H1 (cell line): ENCODE results near the gene ALPL. TPM values are rescaled to one million over a fixed set of nuclear protein-coding genes. Genes with fewer than 3 reads are reported as not detected.

Experiments used
- CTBP2 ChIP-seq: IDR thresholded peaks from 2 replicates; pipeline ENCODE4 v1.7.0; 2011; ENCODE audit warnings: borderline replicate concordance, mild to moderate bottlenecking, moderate library complexity, mixed read lengths, low read length; ENCODE audit not compliant: insufficient read depth, insufficient read length
- EP300 ChIP-seq, 2 experiments: IDR thresholded peaks; 1 replicate in 1 of 2; 2 replicates in 1 of 2; pipeline ENCODE4 v1.6.1; 2011 to 2012; ENCODE audit warnings: low read depth in 2 of 2, low read length in 2 of 2, mild to moderate bottlenecking in 2 of 2, borderline replicate concordance in 1 of 2, inconsistent platforms in 1 of 2, moderate library complexity in 1 of 2
- FOSL1 ChIP-seq: IDR thresholded peaks from 2 replicates; pipeline ENCODE4 v1.6.1; 2011; ENCODE audit warnings: mild to moderate bottlenecking, low read depth, low read length, moderate library complexity; ENCODE audit not compliant: insufficient read depth
- MAFK ChIP-seq: IDR thresholded peaks from 2 replicates; pipeline ENCODE4 v1.6.1; 2012; ENCODE audit warnings: low read depth, mild to moderate bottlenecking, improper control_type of control experiment, low read length
- RXRA ChIP-seq: IDR thresholded peaks from 2 replicates; pipeline ENCODE4 v1.6.1; 2011; ENCODE audit warnings: low read depth, mild to moderate bottlenecking, low read length, moderate library complexity; ENCODE audit not compliant: insufficient read depth
- polyA plus RNA-seq, 7 experiments: library from polyadenylated mRNA; depleted of rRNA in 3 of 7; stranded (reverse) in 5 of 7; unstranded in 2 of 7; fragments of >200 nt in 5 of 7; fragments of 200-250 nt in 2 of 7; gene quantifications; 1 replicate in 5 of 7; 2 replicates in 1 of 7; 4 replicates in 1 of 7; pipeline versions ENCODE4 v1.2.1 to v1.2.3, GENCODE V29; 2011 to 2013; ENCODE audit warnings: missing spikeins in 2 of 7, mixed read lengths in 2 of 7
- total RNA-seq: library from RNA; stranded (reverse); fragmentation: NEBNext Ultra II Directional; extraction: Animal tissue kit (Norgen Biotek cat#: 25700); gene quantifications from 2 replicates; pipeline ENCODE4 v1.2.1, GENCODE V29; 2021
- TF ChIP-seq, protein P1 (sequence below): IDR thresholded peaks from 2 replicates; pipeline ENCODE4 v1.6.1; 2011; ENCODE audit warnings: low read depth, mild to moderate bottlenecking, low read length; ENCODE audit not compliant: insufficient read depth
- TF ChIP-seq, protein P2 (sequence below): IDR thresholded peaks from 2 replicates; pipeline ENCODE4 v1.6.1; 2012; ENCODE audit warnings: inconsistent platforms
- TF ChIP-seq, protein P3 (sequence below): fragments of 300-600 bp; sonication (generic); IDR thresholded peaks from 2 replicates; pipeline ENCODE4 v1.7.1; 2012; ENCODE audit warnings: low read length, moderate library complexity, mild to moderate bottlenecking, inconsistent platforms; ENCODE audit not compliant: insufficient replicate concordance

The ALPL gene
- total and polyA plus RNA-seq, 2 of the 8 experiments (the other 6 are each of a cell fraction or from before 2014, with no cell fraction given) = 175 to 362 TPM

DNA sequence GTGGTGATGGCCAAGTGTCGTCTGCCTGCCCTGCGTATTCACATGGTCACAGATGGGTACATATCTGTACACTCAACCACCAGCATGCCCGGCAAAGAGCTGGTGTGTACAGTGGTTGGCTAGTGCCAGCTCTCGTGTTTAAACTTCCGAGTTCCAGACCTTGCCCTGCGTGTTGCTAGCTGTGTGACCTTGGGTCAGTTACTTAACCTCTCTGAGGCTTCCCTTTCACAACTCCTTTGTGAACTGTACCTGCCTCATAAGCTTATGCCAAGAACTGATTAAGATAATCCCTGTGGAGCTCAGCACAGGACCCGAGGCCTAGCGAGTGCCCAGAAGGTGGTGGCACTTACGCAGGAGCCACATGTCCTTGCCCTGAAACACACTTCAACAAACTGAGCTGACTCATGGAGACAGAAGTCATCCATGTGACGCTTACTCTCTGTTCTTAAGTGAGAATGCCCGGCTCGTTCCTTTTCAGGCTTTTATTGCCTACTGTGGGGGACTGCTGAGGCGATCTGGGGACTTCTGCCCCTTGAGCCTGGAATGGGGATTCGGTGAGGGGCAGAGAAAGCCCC lies 55.4 kb downstream of the ALPL start (continued):
- TF ChIP-seq, protein P1, sequence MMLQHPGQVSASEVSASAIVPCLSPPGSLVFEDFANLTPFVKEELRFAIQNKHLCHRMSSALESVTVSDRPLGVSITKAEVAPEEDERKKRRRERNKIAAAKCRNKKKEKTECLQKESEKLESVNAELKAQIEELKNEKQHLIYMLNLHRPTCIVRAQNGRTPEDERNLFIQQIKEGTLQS = no peak
- TF ChIP-seq, protein P2, sequence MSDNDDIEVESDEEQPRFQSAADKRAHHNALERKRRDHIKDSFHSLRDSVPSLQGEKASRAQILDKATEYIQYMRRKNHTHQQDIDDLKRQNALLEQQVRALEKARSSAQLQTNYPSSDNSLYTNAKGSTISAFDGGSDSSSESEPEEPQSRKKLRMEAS = no peak
- TF ChIP-seq EP300 (IDR thresholded peaks at IDR 0.05; ENCODE audit: borderline replicate concordance in 1 of 2, low read depth in 2 of 2, low read length in 2 of 2) = no peak
- TF ChIP-seq RXRA = no peak
- TF ChIP-seq, protein P3, sequence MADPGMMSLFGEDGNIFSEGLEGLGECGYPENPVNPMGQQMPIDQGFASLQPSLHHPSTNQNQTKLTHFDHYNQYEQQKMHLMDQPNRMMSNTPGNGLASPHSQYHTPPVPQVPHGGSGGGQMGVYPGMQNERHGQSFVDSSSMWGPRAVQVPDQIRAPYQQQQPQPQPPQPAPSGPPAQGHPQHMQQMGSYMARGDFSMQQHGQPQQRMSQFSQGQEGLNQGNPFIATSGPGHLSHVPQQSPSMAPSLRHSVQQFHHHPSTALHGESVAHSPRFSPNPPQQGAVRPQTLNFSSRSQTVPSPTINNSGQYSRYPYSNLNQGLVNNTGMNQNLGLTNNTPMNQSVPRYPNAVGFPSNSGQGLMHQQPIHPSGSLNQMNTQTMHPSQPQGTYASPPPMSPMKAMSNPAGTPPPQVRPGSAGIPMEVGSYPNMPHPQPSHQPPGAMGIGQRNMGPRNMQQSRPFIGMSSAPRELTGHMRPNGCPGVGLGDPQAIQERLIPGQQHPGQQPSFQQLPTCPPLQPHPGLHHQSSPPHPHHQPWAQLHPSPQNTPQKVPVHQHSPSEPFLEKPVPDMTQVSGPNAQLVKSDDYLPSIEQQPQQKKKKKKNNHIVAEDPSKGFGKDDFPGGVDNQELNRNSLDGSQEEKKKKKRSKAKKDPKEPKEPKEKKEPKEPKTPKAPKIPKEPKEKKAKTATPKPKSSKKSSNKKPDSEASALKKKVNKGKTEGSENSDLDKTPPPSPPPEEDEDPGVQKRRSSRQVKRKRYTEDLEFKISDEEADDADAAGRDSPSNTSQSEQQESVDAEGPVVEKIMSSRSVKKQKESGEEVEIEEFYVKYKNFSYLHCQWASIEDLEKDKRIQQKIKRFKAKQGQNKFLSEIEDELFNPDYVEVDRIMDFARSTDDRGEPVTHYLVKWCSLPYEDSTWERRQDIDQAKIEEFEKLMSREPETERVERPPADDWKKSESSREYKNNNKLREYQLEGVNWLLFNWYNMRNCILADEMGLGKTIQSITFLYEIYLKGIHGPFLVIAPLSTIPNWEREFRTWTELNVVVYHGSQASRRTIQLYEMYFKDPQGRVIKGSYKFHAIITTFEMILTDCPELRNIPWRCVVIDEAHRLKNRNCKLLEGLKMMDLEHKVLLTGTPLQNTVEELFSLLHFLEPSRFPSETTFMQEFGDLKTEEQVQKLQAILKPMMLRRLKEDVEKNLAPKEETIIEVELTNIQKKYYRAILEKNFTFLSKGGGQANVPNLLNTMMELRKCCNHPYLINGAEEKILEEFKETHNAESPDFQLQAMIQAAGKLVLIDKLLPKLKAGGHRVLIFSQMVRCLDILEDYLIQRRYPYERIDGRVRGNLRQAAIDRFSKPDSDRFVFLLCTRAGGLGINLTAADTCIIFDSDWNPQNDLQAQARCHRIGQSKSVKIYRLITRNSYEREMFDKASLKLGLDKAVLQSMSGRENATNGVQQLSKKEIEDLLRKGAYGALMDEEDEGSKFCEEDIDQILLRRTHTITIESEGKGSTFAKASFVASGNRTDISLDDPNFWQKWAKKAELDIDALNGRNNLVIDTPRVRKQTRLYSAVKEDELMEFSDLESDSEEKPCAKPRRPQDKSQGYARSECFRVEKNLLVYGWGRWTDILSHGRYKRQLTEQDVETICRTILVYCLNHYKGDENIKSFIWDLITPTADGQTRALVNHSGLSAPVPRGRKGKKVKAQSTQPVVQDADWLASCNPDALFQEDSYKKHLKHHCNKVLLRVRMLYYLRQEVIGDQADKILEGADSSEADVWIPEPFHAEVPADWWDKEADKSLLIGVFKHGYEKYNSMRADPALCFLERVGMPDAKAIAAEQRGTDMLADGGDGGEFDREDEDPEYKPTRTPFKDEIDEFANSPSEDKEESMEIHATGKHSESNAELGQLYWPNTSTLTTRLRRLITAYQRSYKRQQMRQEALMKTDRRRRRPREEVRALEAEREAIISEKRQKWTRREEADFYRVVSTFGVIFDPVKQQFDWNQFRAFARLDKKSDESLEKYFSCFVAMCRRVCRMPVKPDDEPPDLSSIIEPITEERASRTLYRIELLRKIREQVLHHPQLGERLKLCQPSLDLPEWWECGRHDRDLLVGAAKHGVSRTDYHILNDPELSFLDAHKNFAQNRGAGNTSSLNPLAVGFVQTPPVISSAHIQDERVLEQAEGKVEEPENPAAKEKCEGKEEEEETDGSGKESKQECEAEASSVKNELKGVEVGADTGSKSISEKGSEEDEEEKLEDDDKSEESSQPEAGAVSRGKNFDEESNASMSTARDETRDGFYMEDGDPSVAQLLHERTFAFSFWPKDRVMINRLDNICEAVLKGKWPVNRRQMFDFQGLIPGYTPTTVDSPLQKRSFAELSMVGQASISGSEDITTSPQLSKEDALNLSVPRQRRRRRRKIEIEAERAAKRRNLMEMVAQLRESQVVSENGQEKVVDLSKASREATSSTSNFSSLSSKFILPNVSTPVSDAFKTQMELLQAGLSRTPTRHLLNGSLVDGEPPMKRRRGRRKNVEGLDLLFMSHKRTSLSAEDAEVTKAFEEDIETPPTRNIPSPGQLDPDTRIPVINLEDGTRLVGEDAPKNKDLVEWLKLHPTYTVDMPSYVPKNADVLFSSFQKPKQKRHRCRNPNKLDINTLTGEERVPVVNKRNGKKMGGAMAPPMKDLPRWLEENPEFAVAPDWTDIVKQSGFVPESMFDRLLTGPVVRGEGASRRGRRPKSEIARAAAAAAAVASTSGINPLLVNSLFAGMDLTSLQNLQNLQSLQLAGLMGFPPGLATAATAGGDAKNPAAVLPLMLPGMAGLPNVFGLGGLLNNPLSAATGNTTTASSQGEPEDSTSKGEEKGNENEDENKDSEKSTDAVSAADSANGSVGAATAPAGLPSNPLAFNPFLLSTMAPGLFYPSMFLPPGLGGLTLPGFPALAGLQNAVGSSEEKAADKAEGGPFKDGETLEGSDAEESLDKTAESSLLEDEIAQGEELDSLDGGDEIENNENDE = no peak
- TF ChIP-seq MAFK = no peak
- no peak for TF ChIP-seq FOSL1
- TF ChIP-seq CTBP2 = no peak
